Measurements from ENCODE around the gene PTPRU. TPM values are rescaled to one million over a fixed set of nuclear protein-coding genes. Genes with fewer than 3 reads are reported as not detected.
A peak's percentile ranks its signal among the peaks of the same experiment; 100 is the strongest.

PTPRU gene
- total RNA-seq, 1 donor from 2014 or later = 53.2 TPM

DNA sequence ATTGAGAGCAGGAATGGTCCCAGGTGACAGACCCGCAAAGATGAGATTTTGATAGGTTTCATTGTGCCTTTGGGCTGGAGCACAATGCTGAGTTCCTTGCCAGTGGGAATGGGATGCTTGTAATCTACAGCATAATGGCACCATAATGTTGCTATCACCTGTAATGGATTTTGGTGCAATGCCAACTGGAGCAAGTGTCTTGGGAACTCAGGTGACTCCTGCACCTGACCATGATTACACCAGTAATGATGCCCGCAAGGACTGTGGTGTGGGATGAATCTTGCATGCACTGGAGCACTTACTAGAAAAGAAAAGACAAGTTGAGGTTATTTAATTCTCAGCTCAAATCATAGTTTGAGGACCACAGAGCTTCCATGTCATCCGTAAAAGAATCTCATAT, 96.7 kb downstream of the PTPRU start:
- no peak for FAIRE-seq
- Histone ChIP-seq H3K36me3 (ENCODE audit: control insufficient read depth, insufficient read depth, low read length) (no peaks in the 10 kb centered on the region), H3K27me3 (ENCODE audit: control insufficient read depth, insufficient read depth, low read length) (no peaks in the 10 kb centered on the region), H3K4me3 (ENCODE audit: low read depth, low read length) (no peak overlapping the region)
- no peak for DNase-seq (ENCODE audit: low read depth)
- no peak for TF ChIP-seq CTCF (IDR thresholded peaks at IDR 0.05; ENCODE audit: insufficient read depth, low read length, severe bottlenecking)

GRCh38 chr1:29335573-29335972, 99.3 kb downstream of the PTPRU start:
- DNase-seq (ENCODE audit: low read depth) = no peak
- H3K27me3 ChIP-seq (ENCODE audit: control insufficient read depth, insufficient read depth, low read length) = no peaks in the 10 kb centered on the region
- H3K36me3 ChIP-seq (ENCODE audit: control insufficient read depth, insufficient read depth, low read length) = no peaks in the 10 kb centered on the region
- FAIRE-seq = no peak
- no peak for TF ChIP-seq CTCF (IDR thresholded peaks at IDR 0.05; ENCODE audit: insufficient read depth, low read length, severe bottlenecking)
- H3K4me3 ChIP-seq (ENCODE audit: low read depth, low read length) = no peak overlapping the region

DNA sequence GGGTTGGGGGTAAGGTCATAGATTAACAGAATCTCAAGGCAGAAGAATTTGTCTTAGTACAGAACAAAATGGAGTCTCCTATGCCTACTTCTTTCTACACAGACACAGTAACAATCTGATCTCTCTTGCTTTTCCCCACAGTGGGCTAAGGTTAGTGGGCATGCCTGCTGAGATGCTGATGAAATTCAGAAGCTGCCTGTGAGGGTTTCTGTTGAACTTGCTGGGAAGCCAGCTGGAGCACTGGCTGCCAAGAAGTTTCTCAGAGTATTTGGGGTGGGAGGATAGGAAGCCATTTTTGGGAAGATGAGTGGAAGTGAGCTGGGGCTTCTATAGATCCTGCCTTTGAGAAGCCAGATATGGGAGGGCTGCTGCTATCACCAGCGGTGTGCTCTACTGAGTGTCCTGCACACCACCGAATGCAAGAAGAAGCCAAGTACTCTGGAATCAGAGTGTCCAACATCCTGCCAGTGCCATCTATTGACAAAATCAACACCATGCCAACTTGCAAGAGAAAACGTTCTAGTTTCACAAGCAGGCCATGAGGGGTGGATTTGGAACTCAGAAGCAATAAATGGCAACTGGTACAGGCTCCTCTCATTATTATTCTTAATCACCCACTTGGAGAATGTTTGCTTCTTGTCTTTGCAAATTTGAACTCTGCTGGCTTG, 102.7 kb downstream of the PTPRU start:
- H3K4me3 ChIP-seq (ENCODE audit: low read depth, low read length) = no peak overlapping the region
- H3K36me3 ChIP-seq (ENCODE audit: control insufficient read depth, insufficient read depth, low read length) = no peaks in the 10 kb centered on the region
- peaks cover 2% of the 10 kb centered on the region for H3K27me3 ChIP-seq (ENCODE audit: control insufficient read depth, insufficient read depth, low read length)
- no peak for FAIRE-seq
- no peak for TF ChIP-seq CTCF (IDR thresholded peaks at IDR 0.05; ENCODE audit: insufficient read depth, low read length, severe bottlenecking)
- peak; percentile 4 for DNase-seq (ENCODE audit: low read depth)

DNA sequence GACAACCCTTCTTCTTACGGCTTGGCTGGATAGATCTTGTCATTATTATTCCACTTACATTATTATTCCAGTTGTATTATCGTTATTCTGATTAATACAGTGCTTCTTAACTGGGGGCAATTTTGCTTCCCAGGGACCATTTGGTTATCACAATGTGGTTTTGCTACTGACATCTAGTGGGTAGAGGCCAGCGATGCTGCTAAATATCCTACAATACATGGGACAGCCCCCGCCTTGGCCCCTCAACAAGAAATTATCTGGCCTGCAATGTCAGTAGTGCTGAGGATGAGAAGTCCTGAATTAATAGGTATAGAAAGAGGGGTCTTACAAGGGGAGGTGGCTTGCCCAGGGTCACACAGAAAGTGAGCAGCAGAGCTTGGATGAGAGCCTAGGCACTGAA, 105.6 kb downstream of the PTPRU start:
- FAIRE-seq = no peak
- TF ChIP-seq CTCF (IDR thresholded peaks at IDR 0.05; ENCODE audit: insufficient read depth, low read length, severe bottlenecking) = no peak
- H3K27me3 ChIP-seq (ENCODE audit: control insufficient read depth, insufficient read depth, low read length) = peaks cover 6% of the 10 kb centered on the region
- DNase-seq (ENCODE audit: low read depth) = no peak
- no peaks in the 10 kb centered on the region for H3K36me3 ChIP-seq (ENCODE audit: control insufficient read depth, insufficient read depth, low read length)
- H3K4me3 ChIP-seq (ENCODE audit: low read depth, low read length) = no peak overlapping the region

- FAIRE-seq (no peak), DNase-seq (ENCODE audit: low read depth) (no peak)
- H3K4me3 ChIP-seq (ENCODE audit: low read depth, low read length) = no peak overlapping the region
- peaks cover 6% of the 10 kb centered on the region for H3K27me3 ChIP-seq (ENCODE audit: control insufficient read depth, insufficient read depth, low read length)
- no peak for TF ChIP-seq CTCF (IDR thresholded peaks at IDR 0.05; ENCODE audit: insufficient read depth, low read length, severe bottlenecking)
- H3K36me3 ChIP-seq (ENCODE audit: control insufficient read depth, insufficient read depth, low read length) = no peaks in the 10 kb centered on the region
Observed at GRCh38 chr1:29342351-29342750, 106.0 kb downstream of the PTPRU start.

DNA sequence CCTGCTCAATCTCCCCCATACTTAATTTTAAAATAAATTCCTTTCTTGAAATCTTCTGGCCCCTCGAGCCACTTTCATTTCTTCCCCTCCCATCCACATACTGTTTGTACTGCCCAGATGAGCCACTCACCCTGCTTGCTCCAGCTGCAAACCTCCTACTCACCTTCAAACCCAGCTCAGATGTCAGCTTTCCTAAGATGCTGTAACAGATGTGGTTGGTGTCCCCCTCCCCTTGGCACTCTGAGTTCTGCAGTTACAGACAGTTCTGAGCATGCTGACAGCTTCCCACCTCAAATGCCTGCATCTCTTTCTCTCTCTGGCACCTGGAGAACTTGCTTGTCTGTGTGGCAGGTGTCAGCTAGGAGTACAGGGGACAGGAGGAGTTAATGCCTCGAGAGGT, 106.7 kb downstream of the PTPRU start:
- Histone ChIP-seq H3K4me3 (ENCODE audit: low read depth, low read length) (no peak overlapping the region), H3K36me3 (ENCODE audit: control insufficient read depth, insufficient read depth, low read length) (no peaks in the 10 kb centered on the region), H3K27me3 (ENCODE audit: control insufficient read depth, insufficient read depth, low read length) (peaks cover 6% of the 10 kb centered on the region)
- no peak for DNase-seq (ENCODE audit: low read depth)
- no peak for TF ChIP-seq CTCF (IDR thresholded peaks at IDR 0.05; ENCODE audit: insufficient read depth, low read length, severe bottlenecking)
- no peak for FAIRE-seq
